HG02588 (cell line): ENCODE results near the gene GPD2.

ENCODE experiments used
- ATAC-seq: cut with Tn5 transposase; IDR thresholded peaks from one replicate; pipeline ENCODE4 v1.9.1; 2021; ENCODE audit warnings: mild to moderate bottlenecking, moderate library complexity; ENCODE audit not compliant: unreplicated experiment

GPD2 gene

DNA sequence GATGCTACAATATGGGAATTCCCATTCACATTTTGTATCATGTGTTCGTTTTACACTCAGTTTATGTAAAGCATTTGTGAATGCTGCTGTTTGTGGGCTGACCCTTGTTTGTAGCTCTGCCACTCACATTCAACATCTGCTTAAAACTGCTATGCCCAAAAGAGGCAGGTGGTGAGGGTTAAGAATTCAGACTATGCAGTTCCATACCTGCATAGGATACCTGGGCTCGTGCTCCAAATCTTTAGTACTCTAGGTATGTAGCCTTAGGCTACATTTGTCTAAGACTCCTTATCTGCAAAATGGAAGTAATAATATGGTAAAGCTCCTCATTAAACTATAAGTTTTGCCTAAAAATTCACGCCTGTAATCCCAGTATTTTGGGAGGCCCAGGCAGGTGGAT lies 199.5 kb downstream of the GPD2 start:
- no peak for ATAC-seq
